Stromal cell of bone marrow (primary cell): ENCODE measurements around the gene KPTN.
A peak's percentile ranks its signal among the peaks of the same experiment; 100 is the strongest.

ENCODE experiments used
- DNase-seq: peaks from one replicate; pipeline ENCODE4 v3.0.0-alpha.2; 2012; ENCODE audit warnings: low read depth

Gene KPTN

GRCh38 chr19:47435196-47435595 is 48.8 kb downstream of the KPTN start:
- no peak for DNase-seq

GRCh38 chr19:47434088-47434487 is 49.9 kb downstream of the KPTN start:
- DNase-seq = no peak

GRCh38 chr19:47433121-47433520 is 50.9 kb downstream of the KPTN start:
- no peak for DNase-seq

- no peak for DNase-seq
Observed at GRCh38 chr19:47432499-47432898, 51.5 kb downstream of the KPTN start.

GRCh38 chr19:47432091-47432490 is 51.9 kb downstream of the KPTN start:
- DNase-seq = no peak

GRCh38 chr19:47430041-47430802 is 53.8 kb downstream of the KPTN start:
- DNase-seq = no peak

GRCh38 chr19:47429140-47429793 is 54.8 kb downstream of the KPTN start:
- DNase-seq = no peak

GRCh38 chr19:47428177-47428894 is 55.7 kb downstream of the KPTN start:
- DNase-seq = peak; percentile 95

- DNase-seq = no peak
Observed at GRCh38 chr19:47427241-47428176, 56.5 kb downstream of the KPTN start.
